EL (cell line): ENCODE data around the gene NOXO1.

ENCODE experiments used
- DNase-seq: peaks from one replicate; pipeline ENCODE4 v3.0.0-alpha.2; 2016

The NOXO1 gene

GRCh38 chr16:2009791-2010510 lies 28.7 kb upstream of the NOXO1 start, which contains the start of gene ZNF598:
Gene ZNF598, minus strand, starts transcription at chr16:2009821.
- peak; percentile 83 for DNase-seq

- DNase-seq = no peak
Observed at GRCh38 chr16:2009164-2009711, 28.0 kb upstream of the NOXO1 start.

- peak; percentile 41 for DNase-seq
Observed at GRCh38 chr16:2008631-2009163, 27.4 kb upstream of the NOXO1 start.

GRCh38 chr16:2008009-2008526 lies 26.8 kb upstream of the NOXO1 start:
- DNase-seq = peak; percentile 60

- no peak for DNase-seq
Observed at GRCh38 chr16:2007081-2007836, 26.0 kb upstream of the NOXO1 start.

- DNase-seq = no peak
Observed at GRCh38 chr16:2006317-2006716, 25.0 kb upstream of the NOXO1 start.

GRCh38 chr16:2005646-2006045 lies 24.4 kb upstream of the NOXO1 start:
- DNase-seq = no peak

GRCh38 chr16:2004795-2005517 lies 23.7 kb upstream of the NOXO1 start:
- no peak for DNase-seq

- DNase-seq = peak; percentile 76
Observed at GRCh38 chr16:2003827-2004641, 22.8 kb upstream of the NOXO1 start.

GRCh38 chr16:2003231-2003826 lies 22.1 kb upstream of the NOXO1 start:
- no peak for DNase-seq

- no peak for DNase-seq
Observed at GRCh38 chr16:2002406-2003230, 21.3 kb upstream of the NOXO1 start.

- DNase-seq = no peak
Observed at GRCh38 chr16:2001456-2002355, 20.4 kb upstream of the NOXO1 start.

GRCh38 chr16:2001035-2001434 lies 19.8 kb upstream of the NOXO1 start:
- no peak for DNase-seq

- DNase-seq = no peak
Observed at GRCh38 chr16:1999866-2000514, 18.7 kb upstream of the NOXO1 start.

GRCh38 chr16:1998852-1999801 lies 17.9 kb upstream of the NOXO1 start:
- no peak for DNase-seq

GRCh38 chr16:1998360-1998835 lies 17.1 kb upstream of the NOXO1 start:
- no peak for DNase-seq
